HepG2 (cell line): ENCODE measurements around the gene UCKL1. TPM values are rescaled to one million over a fixed set of nuclear protein-coding genes. Genes with fewer than 3 reads are reported as not detected.
A peak's percentile ranks its signal among the peaks of the same experiment; 100 is the strongest.

Experiments
- ATAC-seq: fragments of 200-7000 bp; cut with Tn5 transposase; 3 replicates; pipeline ENCODE4 v1.9.1; 2020; ENCODE audit warnings: mild to moderate bottlenecking, moderate library complexity
- Bru-seq: library from RNA; stranded (reverse); fragments of 400-500 nt; gene quantifications from one replicate; lab custom pipeline; 2021; lab: Mats Ljungman, UMichigan
- BruChase-seq, 2 experiments: library from RNA; stranded (reverse); fragments of 400-500 nt; gene quantifications; one replicate each; lab custom pipeline; 2021; lab: Mats Ljungman, UMichigan
- BruUV-seq: library from RNA; stranded (reverse); fragments of 400-500 nt; replicated peaks from 2 replicates; lab custom pipeline; 2021; lab: Mats Ljungman, UMichigan
- CTCF ChIA-PET: fragments of 300-600 bp; formaldehyde crosslinking; extraction: SDS; loops from one replicate; lab custom pipeline; 2021; ENCODE audit warnings: low total read pairs, inconsistent platforms, low intra/inter-chr PET ratio; lab: Yijun Ruan, JAX
- POLR2A ChIA-PET: fragments of 350-600 bp; sonication (Branson Sonifier 250); formaldehyde crosslinking; loops from one replicate; lab custom pipeline; 2020; ENCODE audit warnings: antibody characterized with exemption, inconsistent platforms; lab: Yijun Ruan, JAX
- DNase-seq: peaks from one replicate; pipeline ENCODE4 v3.0.0-alpha.2; 2015; ENCODE audit warnings: low spot score
- FAIRE-seq: peaks from 3 replicates; lab custom pipeline; 2011; peaks lifted over from hg19 to GRCh38; lab: Jason Lieb, UNC
- H2AFZ ChIP-seq: one replicate; pipeline ENCODE4 v1.6.1; 2011; ENCODE audit warnings: low read length, inconsistent platforms
- H3K27ac ChIP-seq: fragments of 300-600 bp; 3 replicates; pipeline ENCODE4 v1.8.0; 2011; ENCODE audit warnings: mixed run types, mild to moderate bottlenecking, mixed read lengths, low read length, inconsistent platforms; ENCODE audit not compliant: insufficient read depth; ENCODE audit errors: extremely low read length
- H3K27me3 ChIP-seq, 2 experiments: fragments of 200-600 bp in 1 of 2; 2 replicates in 1 of 2; 3 replicates in 1 of 2; pipeline versions ENCODE4 v1.6.0 to v1.8.0; 2011; ENCODE audit warnings: low read length in 2 of 2, mild to moderate bottlenecking in 2 of 2, moderate library complexity in 2 of 2, inconsistent platforms in 1 of 2; ENCODE audit not compliant: insufficient read depth in 2 of 2, control insufficient read depth in 1 of 2
- H3K36me3 ChIP-seq, 2 experiments: fragments of 200-600 bp in 1 of 2; replicated peaks in 1 of 2; 2 replicates in 1 of 2; 3 replicates in 1 of 2; pipeline versions ENCODE4 v1.5.1 to v1.8.0; 2011; ENCODE audit warnings: low read length in 2 of 2, inconsistent platforms in 1 of 2; ENCODE audit not compliant: insufficient read depth in 2 of 2, control insufficient read depth in 1 of 2
- H3K4me1 ChIP-seq: 2 replicates; pipeline ENCODE4 v1.5.1; 2012; ENCODE audit warnings: low read length, inconsistent platforms; ENCODE audit not compliant: insufficient read depth
- H3K4me2 ChIP-seq: 2 replicates; pipeline ENCODE4 v1.6.0; 2011; ENCODE audit warnings: low read depth, low read length, inconsistent platforms
- H3K4me3 ChIP-seq, 3 experiments: fragments of 200-600 bp in 1 of 3; sonication (generic), shearing (Covaris generic) in 1 of 3; replicated peaks in 1 of 3; 2 replicates each; pipeline ENCODE4 v1.5.1; 2011 to 2016; ENCODE audit warnings: low read length in 3 of 3, inconsistent platforms in 2 of 3, low read depth in 2 of 3, mild to moderate bottlenecking in 2 of 3, control low read depth in 1 of 3, mixed read lengths in 1 of 3; ENCODE audit not compliant: insufficient read depth in 1 of 3
- H3K79me2 ChIP-seq: one replicate; pipeline ENCODE4 v1.6.1; 2011; ENCODE audit warnings: low read length, inconsistent platforms; ENCODE audit not compliant: insufficient read depth
- H3K9ac ChIP-seq: 2 replicates; pipeline ENCODE4 v1.6.0; 2011; ENCODE audit warnings: mild to moderate bottlenecking, low read depth, low read length, inconsistent platforms; ENCODE audit not compliant: insufficient read depth
- H3K9me3 ChIP-seq: 2 replicates; pipeline ENCODE4 v1.5.1; 2012; ENCODE audit warnings: mild to moderate bottlenecking, low read length
- H4K20me1 ChIP-seq: 2 replicates; pipeline ENCODE4 v1.6.0; 2011; ENCODE audit warnings: inconsistent platforms, mild to moderate bottlenecking, low read length, moderate library complexity; ENCODE audit not compliant: insufficient read depth
- ARHGAP35 ChIP-seq: sonication (generic); formaldehyde crosslinking; IDR thresholded peaks from 2 replicates; pipeline ENCODE4 v1.9.0; 2022; ENCODE audit warnings: mild to moderate bottlenecking, inconsistent platforms, moderate library complexity, missing genetic modification reagents, borderline replicate concordance
- CCAR2 ChIP-seq: fragments of 200-400 bp; formaldehyde crosslinking; optimal IDR thresholded peaks from 2 replicates; pipeline ENCODE3; 2018; ENCODE audit warnings: low read depth, mild to moderate bottlenecking, low read length, moderate library complexity
- HHEX ChIP-seq: IDR thresholded peaks from 2 replicates; pipeline ENCODE4 v1.6.1; 2016; ENCODE audit warnings: control low read depth
- HMGXB4 ChIP-seq, 2 experiments: sonication (generic) in 1 of 2; formaldehyde crosslinking in 1 of 2; IDR thresholded peaks; 2 replicates each; pipeline versions ENCODE4 v1.4.0 to v1.6.1; 2018 to 2020; ENCODE audit warnings: missing genetic modification reagents in 2 of 2, borderline replicate concordance in 1 of 2, low read depth in 1 of 2, mild to moderate bottlenecking in 1 of 2, missing biosample characterization in 1 of 2
- ISX ChIP-seq: sonication (generic); formaldehyde crosslinking; conservative IDR thresholded peaks from 2 replicates; pipeline ENCODE4 v1.5.0; 2020; ENCODE audit warnings: missing genetic modification reagents
- SRSF1 ChIP-seq: fragments of 200-400 bp; formaldehyde crosslinking; optimal IDR thresholded peaks from 2 replicates; pipeline ENCODE3; 2017; ENCODE audit warnings: mild to moderate bottlenecking, low read depth, low read length, moderate library complexity
- TRIM22 ChIP-seq: fragments of 450-650 bp; IDR thresholded peaks from 2 replicates; pipeline ENCODE4 v1.6.1; 2017
- ZNF138 ChIP-seq: sonication (generic); formaldehyde crosslinking; IDR thresholded peaks from 2 replicates; pipeline ENCODE4 v1.5.0; 2020; ENCODE audit warnings: mild to moderate bottlenecking, low read depth, missing genetic modification reagents
- ZNF30 ChIP-seq: sonication (generic); formaldehyde crosslinking; IDR thresholded peaks from 2 replicates; pipeline ENCODE4 v1.5.0; 2020; ENCODE audit warnings: mild to moderate bottlenecking, missing genetic modification reagents
- ZNF33A ChIP-seq: sonication (generic); formaldehyde crosslinking; IDR thresholded peaks from 2 replicates; pipeline ENCODE4 v1.5.1; 2020; ENCODE audit warnings: missing genetic modification reagents, mild to moderate bottlenecking, moderate library complexity, borderline replicate concordance
- ZNF430 ChIP-seq: sonication (generic); formaldehyde crosslinking; IDR thresholded peaks from 2 replicates; pipeline ENCODE4 v1.9.0; 2021; ENCODE audit warnings: mild to moderate bottlenecking, missing genetic modification reagents
- ZNF549 ChIP-seq: sonication (generic); formaldehyde crosslinking; IDR thresholded peaks from 2 replicates; pipeline ENCODE4 v1.5.0; 2020; ENCODE audit warnings: missing genetic modification reagents
- ZNF556 ChIP-seq: sonication (generic); formaldehyde crosslinking; IDR thresholded peaks from 2 replicates; pipeline ENCODE4 v1.4.0; 2020; ENCODE audit warnings: mild to moderate bottlenecking, missing genetic modification reagents, borderline replicate concordance
- ZSCAN22 ChIP-seq: sonication (generic); formaldehyde crosslinking; IDR thresholded peaks from 2 replicates; pipeline ENCODE4 v1.4.0; 2020; ENCODE audit warnings: mild to moderate bottlenecking, missing genetic modification reagents
- WGBS: methylation state at CpG from one replicate; pipeline ENCODE4 v1.1.6; 2017; ENCODE audit warnings: low lambda C conversion rate; 5-methylcytosine and 5-hydroxymethylcytosine counted together
- in situ Hi-C: cut with HindIII; loops from 2 replicates; pipeline ENCODE4 v1.10.0; 2017; ENCODE audit warnings: low pct_unique_long_range_greater_than_20kb; ENCODE audit not compliant: extremely low pct_ligation_motif_present
- intact Hi-C: fragments of 100-400 bp; cut with micrococcal nuclease; formaldehyde crosslinking; loops from one replicate; pipeline ENCODE4 v1.10.0; 2022; ENCODE audit not compliant: unreplicated experiment
- long read RNA-seq, 2 experiments: library from RNA in 1 of 2; library from polyadenylated mRNA in 1 of 2; stranded (forward) in 1 of 2; unstranded in 1 of 2; transcript quantifications; one replicate each; pipeline ENCODE4 v2.0.0, GENCODE V29; 2019 to 2022
- polyA minus RNA-seq, 3 experiments: library from RNA; depleted of rRNA, polyadenylated mRNA; stranded (reverse); fragments of >200 nt; gene quantifications; 2 replicates each; pipeline ENCODE4 v1.2.3, GENCODE V29; 2011; ENCODE audit warnings: low replicate concordance in 1 of 3
- polyA plus RNA-seq, 8 experiments: library from polyadenylated mRNA; depleted of rRNA in 3 of 8; stranded (reverse) in 7 of 8; unstranded in 1 of 8; fragments of >200 nt; fragmentation: Illumina TruSeq in 4 of 8; extraction: Trizol in 4 of 8; gene quantifications; 2 replicates each; pipeline versions ENCODE4 v1.2.1 to v1.2.3, GENCODE V29; 2011 to 2016; ENCODE audit warnings: low read depth in 4 of 8, missing spikeins in 1 of 8, mixed read lengths in 1 of 8; ENCODE audit not compliant: insufficient read depth in 1 of 8
- total RNA-seq, 5 experiments: library from RNA; depleted of rRNA; stranded (reverse); fragments of >200 nt; fragmentation: Illumina TruSeq; extraction: Trizol; gene quantifications; 2 replicates each; pipeline ENCODE4 v1.2.3, GENCODE V29; 2016; ENCODE audit warnings: low read depth in 1 of 5

The UCKL1 gene
- total RNA-seq (2016; rRNA removed; fragmentation: Illumina TruSeq; extraction: Trizol), result 48.0 and 50.2 TPM in 2 replicates
- 15.0 and 16.7 TPM in 2 replicates for total RNA-seq (2016; cell fraction: cytosol; rRNA removed; fragmentation: Illumina TruSeq; extraction: Trizol; ENCODE audit: low read depth)
- 43.5 and 50.1 TPM in 2 replicates for total RNA-seq (2016; cell fraction: insoluble cytoplasmic fraction; rRNA removed; fragmentation: Illumina TruSeq; extraction: Trizol)
- 24.1 and 25.5 TPM in 2 replicates for total RNA-seq (2016; cell fraction: membrane; rRNA removed; fragmentation: Illumina TruSeq; extraction: Trizol)
- 48.6 and 53.0 TPM in 2 replicates for total RNA-seq (2016; cell fraction: nucleus; rRNA removed; fragmentation: Illumina TruSeq; extraction: Trizol)
- polyA plus RNA-seq (2011; rRNA removed), result 126 and 168 TPM in 2 replicates
- polyA plus RNA-seq (2011; cell fraction: cytosol; rRNA removed), result 98.0 and 129 TPM in 2 replicates
- polyA plus RNA-seq (2011; cell fraction: nucleus; rRNA removed), result 680 and 852 TPM in 2 replicates
- 77.7 and 89.9 TPM in 2 replicates for polyA plus RNA-seq (2012)
- 10.6 and 11.6 TPM in 2 replicates for polyA plus RNA-seq (2016; cell fraction: cytosol; fragmentation: Illumina TruSeq; extraction: Trizol; ENCODE audit: low read depth)
- polyA plus RNA-seq (2016; cell fraction: insoluble cytoplasmic fraction; fragmentation: Illumina TruSeq; extraction: Trizol; ENCODE audit: low read depth), result 45.9 and 52.5 TPM in 2 replicates
- polyA plus RNA-seq (2016; cell fraction: membrane; fragmentation: Illumina TruSeq; extraction: Trizol; ENCODE audit: low read depth), result 15.4 and 15.7 TPM in 2 replicates
- polyA plus RNA-seq (2016; cell fraction: nucleus; fragmentation: Illumina TruSeq; extraction: Trizol; ENCODE audit: insufficient read depth, low read depth), result 207 and 220 TPM in 2 replicates
- 43.6 and 139 TPM in 2 replicates for polyA minus RNA-seq (2011; rRNA and poly(A)+ RNA removed; ENCODE audit: low replicate concordance)
- polyA minus RNA-seq (2011; cell fraction: cytosol; rRNA and poly(A)+ RNA removed), result 37.0 and 42.5 TPM in 2 replicates
- 80.1 and 85.5 TPM in 2 replicates for polyA minus RNA-seq (2011; cell fraction: nucleus; rRNA and poly(A)+ RNA removed)
- percentile 82 among the genes with signal in this experiment for Bru-seq, nascent RNA
- BruChase-seq, experiment 1, labeled RNA remaining after a 6-hour chase, result percentile 98 among the genes with signal in this experiment
- percentile 94 among the genes with signal in this experiment for BruChase-seq, experiment 2, labeled RNA remaining after a 2-hour chase
- long read RNA-seq, experiment 1, partial matches to known transcripts, result 31 of 134 reads
- long read RNA-seq, experiment 1, other reads (novel, unspliced or antisense), result 103 of 134 reads
- long read RNA-seq, experiment 2, partial matches to known transcripts, result 29 of 176 reads
- long read RNA-seq, experiment 2, other reads (novel, unspliced or antisense), result 147 of 176 reads

- in situ Hi-C loops, result no loop called here
- FAIRE-seq, result peak; percentile 4
- ChIA-PET CTCF (interaction anchor here (1.0 to 1.5 kb wide), 2 partner anchors 18 to 102 kb away, joined by 3 to 4 read pairs; no protein-coding TSS in a partner anchor), POLR2A (interaction anchor here (0.7 to 4.0 kb wide), 37 partner anchors 12 to 329 kb away, joined by 3 to 78 read pairs (median 6); partner anchors contain the start of genes ARFRP1, C20orf204, DNAJC5 and GMEB2)
- no peaks in the 10 kb centered on the region for H3K9me3 ChIP-seq
- 1% methylated on average over 42 of the region's 105 CpGs for WGBS
- peaks cover 11 to 21% of the 10 kb centered on the region in 2 experiments; a peak in 4 of 5 replicates for H3K36me3 ChIP-seq
- peak within 1 kb of the TSS; percentile 97 for H3K4me2 ChIP-seq
- peak within 1 kb of the TSS; percentile 92 to 100 (median 99) for H3K4me3 ChIP-seq
- peaks cover 66% of the 10 kb centered on the region for H3K4me1 ChIP-seq
- H3K9ac ChIP-seq, result peak within 1 kb of the TSS; percentile 100
- intact Hi-C loops, result no loop called here
- no peak within 1 kb of the TSS for H2AFZ ChIP-seq
- H3K27me3 ChIP-seq, result no peaks in the 10 kb centered on the region
- peak within 1 kb of the TSS; percentile 99 for H3K27ac ChIP-seq
- DNase-seq, result peak; percentile 91
- peak; percentile 80 for ATAC-seq
- peaks cover 37% of the 10 kb centered on the region for H4K20me1 ChIP-seq
- BruUV-seq, result TSS peak; percentile 100
- H3K79me2 ChIP-seq, result peaks cover 44% of the 10 kb centered on the region
- TF ChIP-seq HHEX (CRISPR knock-in tag) (no peak), SRSF1 (no peak), ZNF549 (peak; percentile 80), ZNF30 (CRISPR knock-in tag) (peak; percentile 98), ZNF430 (CRISPR knock-in tag) (peak; percentile 99), ZNF138 (CRISPR knock-in tag) (peak; percentile 99), ZSCAN22 (CRISPR knock-in tag) (peak; percentile 87; the same call in 1 of the 2 replicates), ISX (CRISPR knock-in tag) (peak; percentile 97), CCAR2 (no peak), ZNF33A (CRISPR knock-in tag) (no peak), ARHGAP35 (CRISPR knock-in tag) (peak; percentile 99), TRIM22 (no peak), HMGXB4 (CRISPR knock-in tag; IDR thresholded peaks at IDR 0.05; ENCODE audit: borderline replicate concordance in 1 of 2, low read depth in 1 of 2) (peak; percentile 98 to 100), ZNF556 (CRISPR knock-in tag) (peak; percentile 99; the same call in 1 of the 2 replicates)
Observed at GRCh38 chr20:63955827-63956663, at the start of gene UCKL1. Gene UCKL1, minus strand, starts transcription at chr20:63956416. Its CDS starts 44 bp downstream, at chr20:63956372.
